ENCODE results near the gene SURF4. TPM values are rescaled to one million over a fixed set of nuclear protein-coding genes. Genes with fewer than 3 reads are reported as not detected.

Gene SURF4
- total RNA-seq, 1 donor from 2014 or later: 128 TPM

DNA sequence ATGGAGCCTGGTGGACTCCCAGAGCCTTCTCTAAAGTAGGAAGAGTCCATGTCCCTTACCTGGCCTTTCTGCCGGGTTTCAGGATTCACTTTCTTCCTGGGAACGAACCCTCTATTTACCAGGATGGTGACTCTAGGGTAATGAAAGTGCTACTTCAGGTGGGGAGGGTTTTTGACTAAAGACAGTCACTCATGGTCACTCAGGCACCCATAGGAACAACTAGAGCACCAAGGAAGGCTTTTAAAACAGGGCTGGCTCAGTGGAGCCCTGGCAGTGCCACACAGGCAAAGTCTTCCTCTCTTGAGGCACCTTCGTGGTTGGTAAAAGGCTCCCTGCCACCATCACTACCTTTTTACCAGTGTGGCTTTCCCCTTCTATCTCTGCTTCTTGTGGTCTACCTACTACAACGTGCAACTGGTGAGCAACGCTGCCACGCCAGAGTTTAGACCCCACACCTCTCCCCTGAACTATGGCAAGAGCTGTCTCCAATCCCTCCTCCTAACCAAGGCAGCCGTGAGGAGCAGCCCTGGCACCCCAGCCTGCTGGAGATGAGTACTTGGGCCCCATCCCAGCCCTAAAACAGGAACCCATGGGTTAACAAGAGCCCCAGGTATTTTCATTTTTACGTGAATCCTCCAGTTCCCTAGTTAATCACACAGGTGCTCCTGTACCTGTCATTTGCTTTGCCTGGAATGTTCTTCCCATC lies 23.1 kb downstream of the SURF4 start:
- no peak for DNase-seq (ENCODE audit: low spot score)

DNA sequence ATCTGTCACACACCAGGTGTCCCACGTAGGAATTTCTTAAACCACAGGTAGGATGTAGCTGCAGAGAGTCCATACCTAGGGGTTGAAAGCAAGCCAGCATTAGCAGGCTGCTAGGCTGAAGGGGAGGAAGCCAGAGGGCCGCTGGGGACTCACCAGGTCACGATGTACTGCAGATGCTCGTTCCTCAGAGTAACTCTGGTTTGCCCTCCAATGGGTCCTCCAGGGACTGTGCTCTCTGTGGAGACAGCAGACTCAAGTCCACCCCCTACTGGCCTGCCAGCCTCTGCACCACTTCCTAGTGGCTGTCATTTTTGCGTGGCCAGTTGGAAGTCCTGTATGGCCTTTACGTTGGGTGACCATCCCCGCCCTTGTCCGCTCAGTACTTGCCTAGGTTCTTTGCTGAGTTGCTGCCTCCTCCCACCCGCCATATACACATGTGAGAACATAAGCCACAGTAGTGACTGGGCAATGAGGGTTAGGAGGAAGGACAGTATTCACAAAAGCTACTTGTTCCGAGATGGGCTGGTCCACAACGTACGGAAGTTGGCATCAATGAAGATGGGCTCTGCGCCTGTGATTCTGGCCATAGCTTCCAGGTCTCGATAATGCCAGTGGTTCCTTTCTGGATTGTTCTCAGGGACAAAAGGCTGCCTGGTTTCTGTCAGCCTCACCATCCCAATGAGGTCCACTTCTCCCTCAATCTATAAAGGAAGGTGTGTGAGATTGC lies 23.8 kb downstream of the SURF4 start:
- DNase-seq (ENCODE audit: low spot score): no peak

DNA sequence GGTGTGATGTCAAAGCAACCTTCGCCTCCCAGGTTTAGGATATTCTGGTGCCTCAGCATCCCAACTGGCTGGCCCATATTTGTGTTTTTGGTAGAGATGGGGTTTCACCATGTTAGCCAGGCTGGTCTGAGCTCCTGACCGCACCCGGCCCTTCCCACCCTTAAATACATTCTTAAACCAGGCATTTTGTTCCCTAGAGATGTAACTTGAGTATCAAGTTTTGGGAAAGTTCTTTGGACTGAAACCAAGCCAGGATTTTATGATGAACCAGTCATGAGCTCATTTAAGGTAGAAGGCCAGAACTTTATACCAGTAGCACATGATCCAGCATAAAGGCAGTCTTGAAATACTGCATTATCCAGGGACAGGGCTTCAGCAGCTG lies 24.3 kb downstream of the SURF4 start:
- no peak for DNase-seq (ENCODE audit: low spot score)

DNA sequence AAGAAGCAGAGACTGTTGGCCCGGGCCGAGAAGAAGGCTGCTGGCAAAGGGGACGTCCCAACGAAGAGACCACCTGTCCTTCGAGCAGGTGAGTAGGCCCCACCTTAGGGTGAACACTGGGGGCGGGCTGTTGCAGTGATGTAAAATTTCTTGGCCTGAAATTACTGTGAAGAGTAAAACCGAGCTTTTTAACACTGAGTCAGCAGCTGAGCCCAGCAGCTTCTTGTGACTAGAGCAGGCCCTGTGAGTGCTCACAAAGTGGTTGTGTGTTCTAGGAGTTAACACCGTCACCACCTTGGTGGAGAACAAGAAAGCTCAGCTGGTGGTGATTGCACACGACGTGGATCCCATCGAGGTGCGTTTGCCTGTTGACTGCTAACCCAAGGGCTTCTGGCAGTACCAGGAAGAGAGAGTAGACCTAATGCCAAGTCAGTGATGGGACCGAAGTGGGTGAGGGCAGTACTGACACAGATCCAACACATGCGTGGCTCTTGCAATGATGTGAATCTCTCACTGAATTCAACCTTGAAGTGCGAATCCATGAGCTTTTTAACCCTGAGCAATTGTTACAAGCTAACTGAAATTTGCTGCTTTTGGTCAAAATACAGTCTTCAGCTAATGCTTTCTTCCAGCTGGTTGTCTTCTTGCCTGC lies 25.8 kb downstream of the SURF4 start:
- DNase-seq (ENCODE audit: low spot score): no peak

DNA sequence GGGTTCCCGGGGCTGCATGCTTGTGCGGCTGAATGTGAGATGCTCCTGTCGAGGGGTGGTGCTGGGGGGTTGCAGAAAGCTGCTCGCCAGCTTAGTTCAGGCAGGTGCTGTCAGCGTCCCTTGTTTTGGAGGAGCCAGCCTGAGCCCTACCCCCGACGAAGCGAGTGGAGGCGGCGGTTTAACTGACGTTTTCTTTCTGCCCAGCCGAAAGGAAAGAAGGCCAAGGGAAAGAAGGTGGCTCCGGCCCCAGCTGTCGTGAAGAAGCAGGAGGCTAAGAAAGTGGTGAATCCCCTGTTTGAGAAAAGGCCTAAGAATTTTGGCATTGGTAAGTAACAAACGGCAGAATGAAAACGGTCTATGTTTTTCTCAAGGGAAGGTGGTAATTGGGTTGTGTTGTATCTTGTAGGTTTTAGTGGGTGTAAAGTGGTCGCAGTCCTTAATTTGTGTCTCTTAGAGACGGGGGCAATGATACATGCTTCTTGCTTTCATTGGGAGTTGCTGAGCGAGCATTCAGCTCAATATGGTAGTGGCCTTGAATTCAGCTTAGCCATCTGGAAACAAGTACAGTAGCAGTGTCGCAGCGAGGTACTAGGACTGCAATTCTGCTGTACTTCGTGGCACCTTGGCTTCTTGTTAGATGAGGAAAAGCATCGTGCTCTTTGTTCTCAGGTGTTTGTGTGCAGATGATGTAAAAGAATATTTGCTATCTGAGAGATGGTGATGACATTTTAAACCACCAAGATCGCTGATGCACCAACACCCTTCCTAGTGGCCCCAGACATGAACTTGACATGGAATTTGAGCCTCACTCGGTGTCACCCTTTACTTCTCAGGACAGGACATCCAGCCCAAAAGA lies 26.9 kb downstream of the SURF4 start:
- DNase-seq (ENCODE audit: low spot score): no peak

DNA sequence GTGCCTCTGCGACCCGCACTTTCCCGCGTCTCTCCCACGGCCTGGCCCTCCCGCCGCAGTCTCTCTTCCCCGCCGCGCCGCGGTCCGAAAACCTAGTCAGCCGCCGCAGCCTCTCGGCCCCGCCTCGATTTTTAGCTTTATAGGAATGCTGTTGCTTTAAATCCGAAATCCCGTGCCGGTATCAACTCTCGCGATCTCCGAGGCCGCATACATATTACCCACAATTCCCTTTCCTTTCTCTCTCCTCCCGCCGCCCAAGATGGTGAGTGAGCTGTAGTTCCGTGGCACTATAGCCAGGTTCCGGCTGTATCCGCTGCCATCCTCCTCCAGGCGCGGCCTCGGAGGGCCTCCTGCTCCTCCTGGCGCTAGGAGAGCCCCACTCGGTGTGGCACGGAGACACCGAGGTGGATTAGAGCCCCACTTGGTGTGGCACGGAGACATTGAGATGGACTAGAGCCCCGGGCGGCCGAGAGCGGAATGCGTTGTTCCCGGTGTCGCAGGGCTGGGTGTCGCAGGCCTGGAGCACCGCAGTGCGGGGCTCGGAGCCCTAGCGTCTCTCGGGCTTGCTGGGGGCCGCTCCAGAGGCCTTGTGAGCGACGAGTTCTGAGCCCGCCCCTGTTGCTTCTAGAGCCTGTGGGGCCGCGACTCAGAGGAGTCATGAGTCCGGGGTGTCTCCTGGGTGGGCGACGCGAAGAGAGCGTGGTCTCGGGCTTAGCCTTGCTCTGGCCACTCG lies 27.7 kb downstream of the SURF4 start, which contains the start of the genes MED22 and RPL7A:
Gene MED22, minus strand, starts transcription at position 147 of the 733 bp plus-strand sequence. CDS start 1,469 bp downstream, outside the sequence.
Gene RPL7A, plus strand, starts transcription at position 234 of the 733 bp plus-strand sequence. Its CDS starts 26 bp downstream, at position 260.
- peak; percentile 96 for DNase-seq (ENCODE audit: low spot score)

DNA sequence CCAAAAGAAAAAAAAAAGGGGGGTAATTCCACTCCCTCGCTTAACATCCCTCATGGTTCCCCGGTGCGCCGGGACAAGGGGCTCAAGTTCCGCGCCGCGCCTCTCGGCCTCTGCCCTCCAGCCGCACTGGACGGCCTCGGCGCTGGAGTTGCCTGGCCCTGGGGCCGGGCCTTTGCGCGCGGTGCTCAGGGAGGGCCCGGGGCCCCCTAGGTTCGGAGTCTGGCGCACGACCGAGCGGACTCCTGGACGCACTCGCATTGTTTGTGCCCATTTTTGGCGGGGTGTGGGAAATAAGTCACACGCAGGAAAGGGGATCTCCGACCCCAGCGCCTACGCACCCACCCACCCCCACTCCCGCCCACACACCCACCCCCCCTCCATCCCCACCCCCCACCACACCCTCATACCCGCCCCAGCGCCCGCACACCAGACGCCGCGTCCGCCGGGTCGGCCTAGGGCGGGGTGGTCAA lies 28.3 kb downstream of the SURF4 start:
- DNase-seq (ENCODE audit: low spot score): no peak

DNA sequence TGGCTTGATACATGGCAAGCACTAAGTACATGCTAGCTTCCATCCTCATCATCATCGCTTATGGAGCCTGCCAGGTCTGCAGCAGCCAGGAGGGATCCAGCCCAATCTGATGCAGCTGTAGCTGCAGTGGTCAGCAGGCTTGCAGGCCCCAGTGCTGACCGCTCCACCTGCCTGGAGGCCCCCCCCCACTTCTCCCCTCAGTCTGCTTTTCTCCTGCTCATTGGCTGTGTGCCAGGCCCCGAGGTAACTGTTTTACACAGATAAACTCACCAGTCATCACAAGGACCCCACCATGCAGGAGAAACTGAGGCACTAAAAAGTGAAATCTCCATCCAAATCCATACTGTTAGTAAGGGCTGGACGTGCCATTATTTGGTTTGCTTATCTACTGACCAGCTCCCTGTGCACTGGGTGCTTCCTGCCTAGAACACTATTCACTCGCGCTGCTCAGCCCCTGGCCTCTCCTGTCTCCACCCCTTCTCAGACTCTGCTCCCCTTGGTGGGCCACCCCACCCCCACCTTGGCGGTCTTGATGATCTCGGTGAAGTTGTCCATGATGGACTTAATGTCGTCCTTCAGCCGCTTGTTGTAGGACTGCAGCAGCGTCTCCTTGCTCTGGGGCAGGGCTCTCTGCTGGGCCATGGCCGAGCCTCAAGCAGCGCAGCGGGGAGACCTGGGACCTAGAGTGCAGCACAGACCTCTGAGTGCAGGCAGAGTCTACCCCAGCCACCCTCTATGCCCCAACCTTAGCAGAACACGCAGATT lies 29.7 kb downstream of the SURF4 start:
- DNase-seq (ENCODE audit: low spot score): no peak

DNA sequence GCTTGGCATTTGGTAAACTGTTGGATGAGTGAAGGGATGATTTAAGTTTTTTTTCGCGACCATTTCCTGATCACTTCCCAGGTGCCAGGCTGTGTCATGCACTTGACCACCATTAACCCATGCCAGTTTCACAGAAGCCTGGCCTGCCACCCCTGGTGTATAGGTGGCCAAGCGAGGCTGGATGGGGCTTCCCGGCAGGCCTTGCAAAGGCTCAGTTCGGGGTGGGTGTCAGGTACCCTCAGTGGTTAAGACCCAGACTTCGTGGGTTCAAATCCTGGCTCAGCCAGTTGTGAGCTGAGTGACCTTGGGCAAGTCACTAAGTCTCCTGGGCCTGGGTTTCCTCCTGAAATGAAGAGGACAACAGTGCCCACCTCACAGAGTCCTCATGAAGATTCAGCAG lies 30.3 kb downstream of the SURF4 start:
- DNase-seq (ENCODE audit: low spot score): no peak

DNA sequence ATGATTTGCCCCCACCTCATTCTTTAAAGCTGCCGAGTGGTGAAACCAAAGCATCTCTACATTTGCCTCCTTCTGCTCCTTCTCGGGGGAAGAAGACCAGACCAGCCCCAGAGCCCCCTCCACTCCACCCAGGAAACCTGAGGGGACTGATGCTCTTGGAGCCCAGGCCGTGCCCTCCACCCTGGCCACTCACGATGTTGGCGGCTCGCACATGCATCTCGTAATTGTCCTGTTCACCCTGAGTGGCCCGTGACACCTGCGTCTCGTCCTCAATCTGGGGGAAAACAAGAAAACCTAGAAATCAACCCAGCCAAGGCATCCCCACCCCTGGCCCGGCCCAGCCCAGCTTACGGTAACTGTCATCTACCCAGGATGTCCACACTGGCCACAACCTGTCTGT lies 30.9 kb downstream of the SURF4 start:
- DNase-seq (ENCODE audit: low spot score): no peak

DNA sequence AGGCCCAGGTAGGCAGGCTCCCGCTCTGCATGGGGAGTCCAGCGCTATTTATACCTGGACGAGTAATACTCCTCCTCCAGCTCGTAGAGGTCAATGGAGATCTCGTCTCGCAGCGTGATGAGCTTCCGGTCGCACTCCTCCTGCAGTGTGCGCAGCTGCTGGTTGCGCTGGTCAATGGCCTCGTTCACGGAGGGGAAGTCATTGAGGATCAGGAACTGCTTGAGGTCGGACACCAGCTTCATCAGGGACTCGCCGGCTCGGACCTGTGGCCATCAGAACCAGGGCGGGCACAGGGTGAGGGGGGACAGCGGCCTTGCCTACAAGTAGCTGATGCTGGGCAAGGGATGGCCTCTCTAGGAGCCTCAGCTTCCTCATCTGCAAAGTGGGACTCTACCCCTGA lies 31.8 kb downstream of the SURF4 start:
- no peak for DNase-seq (ENCODE audit: low spot score)

DNA sequence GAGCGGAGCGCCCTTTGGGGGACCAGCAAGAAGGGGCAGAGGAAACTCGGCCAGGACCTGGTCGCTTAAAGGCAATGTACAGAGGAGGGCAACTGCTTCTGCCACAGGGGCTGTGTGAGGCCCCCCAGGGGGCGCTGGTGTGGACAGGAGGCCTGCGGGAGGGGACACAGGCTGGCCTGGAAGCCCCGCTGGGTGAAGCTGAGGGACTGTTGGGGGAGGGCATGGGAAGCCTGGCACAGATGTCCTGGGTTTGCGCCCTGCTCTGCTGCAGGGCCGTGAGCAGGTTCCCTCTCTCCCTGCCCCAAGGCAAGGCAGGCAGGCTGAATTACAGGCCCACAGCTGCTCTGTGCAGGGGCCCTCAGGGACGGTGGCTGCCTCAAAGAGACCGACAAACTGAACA lies 33.3 kb downstream of the SURF4 start:
- no peak for DNase-seq (ENCODE audit: low spot score)

DNA sequence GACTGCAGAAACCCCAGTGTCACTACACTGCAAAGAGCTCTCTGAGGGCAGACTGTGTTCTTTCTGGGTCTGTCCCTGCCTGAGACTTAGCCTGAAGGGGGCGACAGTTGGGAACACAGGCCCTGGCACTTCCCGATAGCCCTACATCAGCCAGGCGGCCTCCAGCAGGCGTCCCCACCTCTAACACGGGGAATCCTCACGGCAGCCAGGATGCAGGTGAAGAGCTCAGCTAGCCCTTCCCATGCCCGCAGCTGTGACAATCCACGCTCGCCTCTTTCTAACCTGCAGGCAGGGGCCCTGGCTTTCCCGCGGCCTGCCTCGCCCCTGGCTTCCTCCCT lies 33.8 kb downstream of the SURF4 start:
- DNase-seq (ENCODE audit: low spot score): no peak

DNA sequence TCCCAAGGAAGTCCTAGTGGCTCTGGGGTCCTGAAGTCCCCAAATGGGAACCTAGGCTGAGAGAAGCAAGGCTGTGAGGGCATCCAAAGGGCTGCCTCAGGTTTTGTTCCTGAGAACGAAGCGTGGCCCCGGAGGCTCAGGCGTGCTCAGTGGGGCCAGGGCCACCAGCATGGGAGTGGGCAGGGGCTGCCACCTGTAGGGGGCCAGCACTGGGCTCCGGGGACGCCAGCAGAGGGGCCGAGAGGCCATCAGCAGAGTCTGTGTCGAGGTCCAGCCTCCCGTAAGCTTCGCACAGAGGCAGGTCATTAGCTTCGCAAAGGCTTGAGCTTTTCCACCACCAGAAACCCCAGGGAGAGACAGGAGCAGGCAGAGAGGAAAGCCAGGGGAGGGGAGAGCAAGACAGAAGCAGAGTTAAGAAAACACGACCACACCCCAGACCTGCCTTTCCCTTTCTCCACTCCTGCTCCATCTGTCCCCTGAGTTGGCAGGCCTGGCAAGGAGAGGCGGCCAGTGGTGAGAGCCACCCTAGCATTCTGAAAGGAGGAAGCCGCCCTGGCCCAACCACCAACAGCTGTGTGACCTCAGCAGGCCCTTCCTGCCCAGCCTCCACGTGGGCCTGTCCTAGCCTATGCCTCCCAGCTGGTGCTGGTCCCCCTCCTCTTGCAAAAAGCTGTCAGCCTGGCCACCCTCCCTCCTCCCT lies 34.3 kb downstream of the SURF4 start:
- DNase-seq (ENCODE audit: low spot score): no peak

DNA sequence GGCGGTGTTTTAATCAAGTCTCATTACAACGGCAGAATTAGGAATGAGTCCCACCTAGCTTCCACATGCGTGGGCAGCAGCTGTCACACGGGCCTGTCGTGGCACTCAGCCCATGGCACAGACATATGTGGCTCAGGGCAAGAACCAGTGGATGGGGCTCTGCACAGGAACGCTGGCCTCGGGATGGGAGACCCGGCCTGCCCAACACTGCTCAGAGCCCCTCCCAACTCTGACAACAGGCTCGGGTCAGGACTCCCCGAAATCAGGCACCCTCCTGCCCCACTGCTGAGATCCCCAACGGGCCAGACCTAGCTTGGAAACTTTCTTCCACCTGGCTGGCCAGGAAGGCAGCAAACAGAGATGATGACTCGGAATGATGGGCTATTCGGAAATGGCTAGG lies 34.9 kb downstream of the SURF4 start:
- no peak for DNase-seq (ENCODE audit: low spot score)

DNA sequence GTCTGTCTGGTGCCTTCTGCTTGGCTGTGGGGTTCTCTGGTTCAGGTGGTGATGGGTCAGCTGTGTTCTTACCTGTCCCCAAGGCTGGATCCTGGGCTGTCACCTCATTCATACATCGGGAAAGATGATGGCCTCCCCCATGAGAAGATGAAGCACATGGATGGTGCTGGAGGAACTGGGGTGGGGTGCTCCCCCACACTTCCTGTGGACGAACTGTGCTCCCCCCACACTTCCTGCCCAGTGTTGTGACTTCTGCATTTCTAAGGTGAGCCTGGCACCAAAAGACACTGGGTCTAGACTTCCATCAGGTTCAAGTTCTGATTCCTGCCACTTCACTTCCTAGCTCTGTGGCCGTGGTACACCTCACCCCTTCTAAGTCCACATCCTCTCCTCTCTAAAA lies 35.6 kb downstream of the SURF4 start:
- DNase-seq (ENCODE audit: low spot score): no peak

DNA sequence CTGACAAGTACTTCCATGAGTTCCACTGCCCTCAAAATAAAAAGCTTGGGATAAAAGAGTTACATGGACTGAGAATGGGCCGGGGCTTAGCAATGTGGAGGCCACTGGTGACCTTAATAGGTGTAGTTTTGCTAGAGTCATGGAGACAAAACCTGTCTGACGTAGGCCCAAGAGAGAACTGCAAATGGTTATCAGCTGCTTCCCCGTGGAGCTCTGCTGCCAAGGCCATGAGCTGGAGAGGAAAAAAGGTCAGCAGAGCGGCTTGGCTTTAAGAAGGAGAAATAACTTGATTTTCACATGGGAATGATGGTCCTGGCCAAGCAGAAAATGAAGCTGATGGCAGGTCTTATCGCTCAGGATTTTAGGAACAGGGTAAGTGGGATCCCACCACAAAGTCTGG lies 36.2 kb downstream of the SURF4 start:
- no peak for DNase-seq (ENCODE audit: low spot score)

DNA sequence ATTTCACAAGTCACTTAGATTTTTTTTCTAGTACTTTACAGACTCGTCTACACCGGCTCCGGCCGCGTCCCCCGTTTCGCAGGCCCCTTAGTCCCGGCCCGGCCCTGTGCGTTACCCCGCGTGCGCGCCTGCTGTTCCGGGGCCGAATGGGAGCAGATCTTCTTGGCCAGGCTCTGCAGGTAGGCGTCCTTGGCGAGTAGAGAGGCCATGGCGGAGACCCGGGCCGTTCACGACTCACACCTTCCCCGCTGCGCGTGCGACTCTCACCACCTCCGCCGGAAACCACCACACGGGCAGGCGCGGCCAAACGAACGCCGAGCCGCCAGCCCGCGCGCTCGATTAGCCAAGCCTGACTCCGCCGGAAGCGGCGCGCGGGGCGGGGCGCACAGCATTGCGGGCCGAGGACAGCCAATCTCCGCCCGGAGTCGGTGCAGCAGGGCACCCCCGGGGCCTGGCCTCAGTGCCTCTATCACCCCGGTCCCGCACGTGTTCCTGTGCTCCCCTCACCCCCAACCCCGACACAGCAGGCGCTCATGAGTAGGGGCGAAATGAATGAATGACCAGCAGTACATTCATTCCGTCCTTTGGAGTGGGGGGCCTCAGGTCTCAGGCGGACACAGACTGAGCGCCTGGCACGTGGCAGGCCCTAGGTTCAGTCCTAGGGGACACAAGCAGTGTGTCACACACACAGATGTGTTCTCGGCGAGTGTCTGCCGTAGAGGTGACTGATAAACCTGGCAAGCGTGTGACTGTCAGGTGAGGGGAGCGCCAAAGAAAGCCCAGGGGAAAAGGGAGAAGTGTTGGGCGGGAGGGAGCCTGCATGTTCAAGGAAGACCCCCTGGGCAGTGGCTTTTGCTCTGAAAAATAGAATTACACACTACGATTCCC lies 39.7 kb downstream of the SURF4 start, which contains the start of gene SURF6:
Gene SURF6, minus strand, starts transcription at position 265 of the 888 bp plus-strand sequence. Its CDS starts 56 bp downstream, at position 209.
- DNase-seq (ENCODE audit: low spot score): peak; percentile 93

DNA sequence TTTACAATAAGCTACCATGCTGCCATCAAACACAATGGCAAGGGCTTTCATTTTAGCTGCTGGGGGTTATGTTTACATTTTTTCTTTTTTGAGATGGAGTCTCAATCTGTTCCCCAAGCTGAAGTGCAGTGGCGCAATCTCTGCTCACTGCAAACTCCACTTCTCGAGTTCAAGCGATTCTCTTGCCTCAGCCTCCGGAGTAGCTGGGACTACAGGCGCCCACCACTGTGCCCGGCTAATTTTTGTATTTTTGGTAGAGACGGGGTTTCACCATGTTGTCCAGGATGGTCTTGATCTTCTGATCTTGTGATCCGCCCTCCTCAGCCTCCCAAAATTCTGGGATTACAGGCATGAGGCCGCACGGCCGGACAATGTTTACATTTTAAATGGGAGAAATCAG lies 41.0 kb downstream of the SURF4 start:
- DNase-seq (ENCODE audit: low spot score): peak; percentile 37
